Gastroesophageal sphincter (tissue), 3 donors: Measurements from ENCODE around the gene KRT38.

Source experiments
- POLR2A ChIP-seq, 2 donors: fragments of 450-650 bp; IDR thresholded peaks; one replicate each; pipeline ENCODE4 v1.6.1; 2017; ENCODE audit warnings: antibody characterized with exemption in 2 of 2, mild to moderate bottlenecking in 2 of 2, moderate library complexity in 1 of 2
- TF ChIP-seq, protein P1 (sequence below), 4 experiments: fragments of 200-600 bp in 2 of 4; fragments of 450-650 bp in 2 of 4; sonication (generic) in 1 of 4; IDR thresholded peaks; one replicate each; pipeline ENCODE4 v1.5.1; 2017 to 2019; ENCODE audit warnings: antibody characterized with exemption in 4 of 4, mild to moderate bottlenecking in 2 of 4, moderate library complexity in 2 of 4

DNA sequence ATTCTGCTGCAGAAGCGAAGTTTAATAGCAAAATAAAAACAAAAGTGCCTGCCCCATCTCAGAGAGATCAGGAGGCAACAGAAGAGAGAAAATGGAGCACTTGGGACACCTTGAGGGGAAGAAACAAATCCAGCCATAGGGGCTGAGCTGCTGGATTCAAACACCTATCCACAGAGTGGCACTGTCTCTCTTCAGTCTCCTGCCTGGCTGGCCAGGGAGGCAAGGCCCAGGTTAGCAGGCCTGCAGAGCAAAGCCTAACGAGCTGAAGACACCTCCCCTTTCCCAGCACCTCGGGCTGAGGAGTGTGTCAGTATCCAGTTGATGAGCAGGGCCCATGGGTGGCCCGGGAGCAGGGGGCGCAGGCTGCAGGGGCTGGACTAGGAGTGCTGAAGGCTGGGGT, 34.6 kb downstream of the KRT38 start:
- TF ChIP-seq, protein P1, sequence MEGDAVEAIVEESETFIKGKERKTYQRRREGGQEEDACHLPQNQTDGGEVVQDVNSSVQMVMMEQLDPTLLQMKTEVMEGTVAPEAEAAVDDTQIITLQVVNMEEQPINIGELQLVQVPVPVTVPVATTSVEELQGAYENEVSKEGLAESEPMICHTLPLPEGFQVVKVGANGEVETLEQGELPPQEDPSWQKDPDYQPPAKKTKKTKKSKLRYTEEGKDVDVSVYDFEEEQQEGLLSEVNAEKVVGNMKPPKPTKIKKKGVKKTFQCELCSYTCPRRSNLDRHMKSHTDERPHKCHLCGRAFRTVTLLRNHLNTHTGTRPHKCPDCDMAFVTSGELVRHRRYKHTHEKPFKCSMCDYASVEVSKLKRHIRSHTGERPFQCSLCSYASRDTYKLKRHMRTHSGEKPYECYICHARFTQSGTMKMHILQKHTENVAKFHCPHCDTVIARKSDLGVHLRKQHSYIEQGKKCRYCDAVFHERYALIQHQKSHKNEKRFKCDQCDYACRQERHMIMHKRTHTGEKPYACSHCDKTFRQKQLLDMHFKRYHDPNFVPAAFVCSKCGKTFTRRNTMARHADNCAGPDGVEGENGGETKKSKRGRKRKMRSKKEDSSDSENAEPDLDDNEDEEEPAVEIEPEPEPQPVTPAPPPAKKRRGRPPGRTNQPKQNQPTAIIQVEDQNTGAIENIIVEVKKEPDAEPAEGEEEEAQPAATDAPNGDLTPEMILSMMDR (IDR thresholded peaks at IDR 0.05) = no peak
- TF ChIP-seq POLR2A (IDR thresholded peaks at IDR 0.05) = no peak
